HepG2 (cell line): Measurements from ENCODE around the gene TCF7L2. TPM values are rescaled to one million over a fixed set of nuclear protein-coding genes. Genes with fewer than 3 reads are reported as not detected.

Experiments used
- CEBPB ChIP-seq: IDR thresholded peaks from 2 replicates; pipeline ENCODE4 v1.6.1; 2011; ENCODE audit warnings: low read depth, low read length, improper control_type of control experiment, borderline replicate concordance
- DNMT3B ChIP-seq: conservative IDR thresholded peaks from 2 replicates; pipeline ENCODE4 v1.6.1; 2016; ENCODE audit warnings: missing biosample characterization, control low read depth
- ISL2 ChIP-seq: sonication (generic); formaldehyde crosslinking; IDR thresholded peaks from 2 replicates; pipeline ENCODE4 v1.5.0; 2020; ENCODE audit warnings: missing genetic modification reagents
- MAFF ChIP-seq: IDR thresholded peaks from 2 replicates; pipeline ENCODE4 v1.6.1; 2011; ENCODE audit warnings: low read depth, low read length, improper control_type of control experiment
- MTA1 ChIP-seq: sonication (generic); formaldehyde crosslinking; IDR thresholded peaks from 2 replicates; pipeline ENCODE4 v1.4.0; 2020; ENCODE audit warnings: missing genetic modification reagents, mild to moderate bottlenecking, borderline replicate concordance
- NCOR1 ChIP-seq: fragments of 200-600 bp; sonication (generic); IDR thresholded peaks from 2 replicates; pipeline ENCODE4 v1.7.0; 2017; ENCODE audit warnings: antibody characterized with exemption, low read length, borderline replicate concordance
- RFX5 ChIP-seq: IDR thresholded peaks from 2 replicates; pipeline ENCODE4 v1.6.1; 2011; ENCODE audit warnings: low read depth, low read length, improper control_type of control experiment
- SP2 ChIP-seq: sonication (generic); formaldehyde crosslinking; IDR thresholded peaks from 2 replicates; pipeline ENCODE4 v1.5.1; 2020; ENCODE audit warnings: mild to moderate bottlenecking, missing genetic modification reagents
- ZBTB21 ChIP-seq: sonication (generic); formaldehyde crosslinking; IDR thresholded peaks from 2 replicates; pipeline ENCODE4 v1.4.0; 2020; ENCODE audit warnings: missing genetic modification reagents
- ZFP41 ChIP-seq: sonication (generic); formaldehyde crosslinking; IDR thresholded peaks from 2 replicates; pipeline ENCODE4 v1.4.0; 2020; ENCODE audit warnings: mild to moderate bottlenecking, missing genetic modification reagents, borderline replicate concordance
- ZFP82 ChIP-seq: sonication (generic); formaldehyde crosslinking; IDR thresholded peaks from 2 replicates; pipeline ENCODE4 v1.5.1; 2020; ENCODE audit warnings: mild to moderate bottlenecking, missing genetic modification reagents, borderline replicate concordance
- ZNF160 ChIP-seq: sonication (generic); formaldehyde crosslinking; IDR thresholded peaks from 2 replicates; pipeline ENCODE4 v1.8.0; 2022; ENCODE audit warnings: mild to moderate bottlenecking, inconsistent platforms, missing genetic modification reagents
- ZNF562 ChIP-seq: sonication (generic); formaldehyde crosslinking; IDR thresholded peaks from 2 replicates; pipeline ENCODE4 v1.8.0; 2022; ENCODE audit warnings: missing genetic modification reagents, borderline replicate concordance
- polyA plus RNA-seq, 8 experiments: library from polyadenylated mRNA; depleted of rRNA in 3 of 8; stranded (reverse) in 7 of 8; unstranded in 1 of 8; fragments of >200 nt; fragmentation: Illumina TruSeq in 4 of 8; extraction: Trizol in 4 of 8; gene quantifications; 2 replicates each; pipeline versions ENCODE4 v1.2.1 to v1.2.3, GENCODE V29; 2011 to 2016; ENCODE audit warnings: low read depth in 4 of 8, missing spikeins in 1 of 8, mixed read lengths in 1 of 8; ENCODE audit not compliant: insufficient read depth in 1 of 8
- total RNA-seq, 5 experiments: library from RNA; depleted of rRNA; stranded (reverse); fragments of >200 nt; fragmentation: Illumina TruSeq; extraction: Trizol; gene quantifications; 2 replicates each; pipeline ENCODE4 v1.2.3, GENCODE V29; 2016; ENCODE audit warnings: low read depth in 1 of 5
- TF ChIP-seq, protein P1 (sequence below), 2 experiments: sonication (generic) in 1 of 2; formaldehyde crosslinking in 1 of 2; IDR thresholded peaks; 2 replicates each; pipeline versions ENCODE4 v1.6.1 to v1.9.0; 2014 to 2022; ENCODE audit warnings: antibody characterized with exemption in 1 of 2, borderline replicate concordance in 1 of 2, inconsistent platforms in 1 of 2, low read depth in 1 of 2, missing genetic modification reagents in 1 of 2
- TF ChIP-seq, protein P2 (sequence below): sonication (generic); formaldehyde crosslinking; IDR thresholded peaks from 2 replicates; pipeline ENCODE4 v1.4.0; 2020; ENCODE audit warnings: missing genetic modification reagents
- TF ChIP-seq, protein P3 (sequence below): sonication (generic); formaldehyde crosslinking; IDR thresholded peaks from 2 replicates; pipeline ENCODE4 v1.8.1; 2023; ENCODE audit warnings: missing genetic modification reagents, inconsistent platforms, borderline replicate concordance

Gene TCF7L2
- total and polyA plus RNA-seq, 2 of the 13 experiments (the other 11 are each of a cell fraction or from before 2014, with no cell fraction given) = 3.9 to 13.7 TPM

DNA sequence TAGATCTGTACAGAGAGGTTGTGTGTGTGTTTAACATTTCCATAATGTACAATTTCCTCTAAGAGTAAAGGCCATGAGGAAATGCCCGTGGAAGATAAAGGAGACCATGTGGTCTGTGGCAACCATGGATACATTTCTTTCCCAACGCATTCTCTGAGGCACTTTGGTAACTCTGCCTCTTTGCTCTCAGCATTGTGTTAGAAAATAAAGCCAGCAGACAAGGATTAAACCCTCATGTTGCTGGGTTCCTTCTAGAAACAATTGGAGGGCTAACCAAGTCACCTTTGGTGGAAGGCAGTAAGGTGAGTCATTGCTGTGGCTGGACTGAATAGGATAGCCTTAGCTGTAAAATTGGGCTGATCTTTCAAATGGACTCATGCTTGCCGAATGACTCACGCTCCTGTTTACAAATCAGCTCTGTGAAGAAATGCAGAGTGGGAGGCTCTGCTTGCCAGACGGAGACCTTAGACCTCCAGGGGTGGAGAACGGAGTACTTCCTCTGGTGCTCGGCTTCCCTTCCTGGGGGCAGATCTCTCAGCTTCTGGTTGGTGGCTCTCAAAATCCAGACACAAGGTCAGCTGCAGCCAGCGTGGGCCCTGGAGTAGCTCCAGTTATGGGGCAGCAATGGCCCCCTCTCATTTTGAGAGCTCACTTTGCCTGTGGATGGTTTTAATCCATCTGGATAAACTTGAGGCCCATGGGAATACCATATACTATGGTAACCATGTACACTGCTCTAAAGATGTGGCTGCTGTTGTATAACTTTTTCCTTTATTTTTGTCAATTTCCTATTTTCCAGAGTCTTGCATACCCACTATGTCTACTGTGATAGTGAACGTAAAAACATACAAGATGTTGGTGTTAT, 137.3 kb downstream of the TCF7L2 start (continued):
- TF ChIP-seq, protein P1, sequence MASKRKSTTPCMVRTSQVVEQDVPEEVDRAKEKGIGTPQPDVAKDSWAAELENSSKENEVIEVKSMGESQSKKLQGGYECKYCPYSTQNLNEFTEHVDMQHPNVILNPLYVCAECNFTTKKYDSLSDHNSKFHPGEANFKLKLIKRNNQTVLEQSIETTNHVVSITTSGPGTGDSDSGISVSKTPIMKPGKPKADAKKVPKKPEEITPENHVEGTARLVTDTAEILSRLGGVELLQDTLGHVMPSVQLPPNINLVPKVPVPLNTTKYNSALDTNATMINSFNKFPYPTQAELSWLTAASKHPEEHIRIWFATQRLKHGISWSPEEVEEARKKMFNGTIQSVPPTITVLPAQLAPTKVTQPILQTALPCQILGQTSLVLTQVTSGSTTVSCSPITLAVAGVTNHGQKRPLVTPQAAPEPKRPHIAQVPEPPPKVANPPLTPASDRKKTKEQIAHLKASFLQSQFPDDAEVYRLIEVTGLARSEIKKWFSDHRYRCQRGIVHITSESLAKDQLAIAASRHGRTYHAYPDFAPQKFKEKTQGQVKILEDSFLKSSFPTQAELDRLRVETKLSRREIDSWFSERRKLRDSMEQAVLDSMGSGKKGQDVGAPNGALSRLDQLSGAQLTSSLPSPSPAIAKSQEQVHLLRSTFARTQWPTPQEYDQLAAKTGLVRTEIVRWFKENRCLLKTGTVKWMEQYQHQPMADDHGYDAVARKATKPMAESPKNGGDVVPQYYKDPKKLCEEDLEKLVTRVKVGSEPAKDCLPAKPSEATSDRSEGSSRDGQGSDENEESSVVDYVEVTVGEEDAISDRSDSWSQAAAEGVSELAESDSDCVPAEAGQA (IDR thresholded peaks at IDR 0.05; ENCODE audit: low read depth) = no peak
- TF ChIP-seq, protein P1 (CRISPR knock-in tag; IDR thresholded peaks at IDR 0.05; ENCODE audit: borderline replicate concordance) = no peak
- TF ChIP-seq, protein P2, sequence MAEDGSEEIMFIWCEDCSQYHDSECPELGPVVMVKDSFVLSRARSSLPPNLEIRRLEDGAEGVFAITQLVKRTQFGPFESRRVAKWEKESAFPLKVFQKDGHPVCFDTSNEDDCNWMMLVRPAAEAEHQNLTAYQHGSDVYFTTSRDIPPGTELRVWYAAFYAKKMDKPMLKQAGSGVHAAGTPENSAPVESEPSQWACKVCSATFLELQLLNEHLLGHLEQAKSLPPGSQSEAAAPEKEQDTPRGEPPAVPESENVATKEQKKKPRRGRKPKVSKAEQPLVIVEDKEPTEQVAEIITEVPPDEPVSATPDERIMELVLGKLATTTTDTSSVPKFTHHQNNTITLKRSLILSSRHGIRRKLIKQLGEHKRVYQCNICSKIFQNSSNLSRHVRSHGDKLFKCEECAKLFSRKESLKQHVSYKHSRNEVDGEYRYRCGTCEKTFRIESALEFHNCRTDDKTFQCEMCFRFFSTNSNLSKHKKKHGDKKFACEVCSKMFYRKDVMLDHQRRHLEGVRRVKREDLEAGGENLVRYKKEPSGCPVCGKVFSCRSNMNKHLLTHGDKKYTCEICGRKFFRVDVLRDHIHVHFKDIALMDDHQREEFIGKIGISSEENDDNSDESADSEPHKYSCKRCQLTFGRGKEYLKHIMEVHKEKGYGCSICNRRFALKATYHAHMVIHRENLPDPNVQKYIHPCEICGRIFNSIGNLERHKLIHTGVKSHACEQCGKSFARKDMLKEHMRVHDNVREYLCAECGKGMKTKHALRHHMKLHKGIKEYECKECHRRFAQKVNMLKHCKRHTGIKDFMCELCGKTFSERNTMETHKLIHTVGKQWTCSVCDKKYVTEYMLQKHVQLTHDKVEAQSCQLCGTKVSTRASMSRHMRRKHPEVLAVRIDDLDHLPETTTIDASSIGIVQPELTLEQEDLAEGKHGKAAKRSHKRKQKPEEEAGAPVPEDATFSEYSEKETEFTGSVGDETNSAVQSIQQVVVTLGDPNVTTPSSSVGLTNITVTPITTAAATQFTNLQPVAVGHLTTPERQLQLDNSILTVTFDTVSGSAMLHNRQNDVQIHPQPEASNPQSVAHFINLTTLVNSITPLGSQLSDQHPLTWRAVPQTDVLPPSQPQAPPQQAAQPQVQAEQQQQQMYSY (CRISPR knock-in tag) = no peak
- TF ChIP-seq ISL2 (CRISPR knock-in tag) (peak; percentile 83), NCOR1 (peak; percentile 58; the same call in 1 of the 2 replicates), MAFF (peak; percentile 57), ZFP82 (CRISPR knock-in tag) (no peak), ZBTB21 (CRISPR knock-in tag) (0 out of 2 replicates have a peak, but pooled peaks have one; percentile 18), MTA1 (CRISPR knock-in tag) (peak; percentile 69; the same call in 1 of the 2 replicates), RFX5 (no peak), DNMT3B (CRISPR knock-in tag) (no peak), ZFP41 (no peak), ZNF160 (CRISPR knock-in tag) (no peak), CEBPB (peak; percentile 75; the same call in 1 of the 2 replicates), SP2 (CRISPR knock-in tag) (no peak), ZNF562 (CRISPR knock-in tag) (no peak)
- TF ChIP-seq, protein P3, sequence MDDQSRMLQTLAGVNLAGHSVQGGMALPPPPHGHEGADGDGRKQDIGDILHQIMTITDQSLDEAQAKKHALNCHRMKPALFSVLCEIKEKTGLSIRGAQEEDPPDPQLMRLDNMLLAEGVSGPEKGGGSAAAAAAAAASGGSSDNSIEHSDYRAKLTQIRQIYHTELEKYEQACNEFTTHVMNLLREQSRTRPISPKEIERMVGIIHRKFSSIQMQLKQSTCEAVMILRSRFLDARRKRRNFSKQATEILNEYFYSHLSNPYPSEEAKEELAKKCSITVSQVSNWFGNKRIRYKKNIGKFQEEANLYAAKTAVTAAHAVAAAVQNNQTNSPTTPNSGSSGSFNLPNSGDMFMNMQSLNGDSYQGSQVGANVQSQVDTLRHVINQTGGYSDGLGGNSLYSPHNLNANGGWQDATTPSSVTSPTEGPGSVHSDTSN (CRISPR knock-in tag) = no peak
